HG03103 (cell line): ENCODE results near the gene CFAP100.

ENCODE experiments used
- ATAC-seq: cut with Tn5 transposase; IDR thresholded peaks from one replicate; pipeline ENCODE4 v1.9.1; 2021; ENCODE audit warnings: low read depth; ENCODE audit not compliant: unreplicated experiment

Gene CFAP100

GRCh38 chr3:126399351-126399735 is 4.6 kb downstream of the CFAP100 start:
- ATAC-seq, result no peak

DNA sequence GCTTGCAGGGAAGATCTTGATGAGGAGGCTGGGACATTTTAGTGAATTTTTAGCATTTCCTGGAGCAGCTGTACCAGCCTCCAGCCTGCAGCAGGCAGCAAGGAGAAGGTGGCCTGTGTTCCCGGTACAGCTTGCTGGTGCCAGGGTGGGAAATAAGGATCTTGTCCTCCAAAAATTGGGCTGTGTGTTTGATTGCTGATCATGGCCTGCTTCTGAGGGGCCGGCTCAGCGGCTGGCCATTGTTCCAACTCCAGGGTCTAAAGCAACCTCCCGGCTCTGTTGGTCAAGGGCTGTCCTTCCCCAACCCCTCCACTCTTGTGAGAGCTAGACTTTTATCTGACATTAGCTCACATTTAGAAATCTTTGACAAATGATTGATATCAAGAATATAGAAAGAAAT is 5.0 kb downstream of the CFAP100 start:
- ATAC-seq, result no peak

GRCh38 chr3:126401611-126402160 is 7.0 kb downstream of the CFAP100 start:
- ATAC-seq, result no peak

GRCh38 chr3:126402178-126402577 is 7.5 kb downstream of the CFAP100 start:
- no peak for ATAC-seq

DNA sequence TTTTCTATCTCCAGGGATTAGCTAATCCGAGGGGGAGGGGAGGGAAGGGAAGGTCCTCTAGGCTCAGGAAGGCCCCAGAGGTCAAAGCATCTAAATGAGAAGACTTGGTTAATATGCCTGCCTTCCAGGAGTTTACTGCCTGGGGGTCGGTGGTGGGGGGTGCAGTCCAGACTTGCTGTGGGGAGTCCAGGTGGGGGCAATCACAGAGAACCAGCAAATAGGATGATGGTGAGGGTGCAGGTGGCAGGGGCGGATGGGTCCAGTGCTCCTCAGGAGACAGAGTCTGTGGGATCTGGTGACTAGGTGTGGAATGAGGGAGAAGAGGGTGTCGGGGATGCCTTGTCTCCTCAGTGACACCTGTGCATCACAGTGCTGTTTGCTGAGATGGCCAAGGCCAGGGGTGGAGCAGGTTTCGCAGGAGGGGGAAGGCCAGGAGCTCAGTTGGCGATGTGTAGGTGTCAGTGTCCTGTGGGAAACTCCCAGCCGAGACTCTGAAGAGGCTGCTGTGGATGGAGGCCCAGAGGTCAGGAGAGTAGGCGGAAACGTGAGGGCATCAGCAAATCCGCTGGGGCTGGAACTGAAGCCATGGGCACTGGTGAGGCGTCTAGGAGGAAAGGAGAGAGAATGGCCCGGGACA is 8.1 kb downstream of the CFAP100 start:
- ATAC-seq, result no peak

GRCh38 chr3:126406389-126407296 is 11.9 kb downstream of the CFAP100 start:
- ATAC-seq, result no peak

DNA sequence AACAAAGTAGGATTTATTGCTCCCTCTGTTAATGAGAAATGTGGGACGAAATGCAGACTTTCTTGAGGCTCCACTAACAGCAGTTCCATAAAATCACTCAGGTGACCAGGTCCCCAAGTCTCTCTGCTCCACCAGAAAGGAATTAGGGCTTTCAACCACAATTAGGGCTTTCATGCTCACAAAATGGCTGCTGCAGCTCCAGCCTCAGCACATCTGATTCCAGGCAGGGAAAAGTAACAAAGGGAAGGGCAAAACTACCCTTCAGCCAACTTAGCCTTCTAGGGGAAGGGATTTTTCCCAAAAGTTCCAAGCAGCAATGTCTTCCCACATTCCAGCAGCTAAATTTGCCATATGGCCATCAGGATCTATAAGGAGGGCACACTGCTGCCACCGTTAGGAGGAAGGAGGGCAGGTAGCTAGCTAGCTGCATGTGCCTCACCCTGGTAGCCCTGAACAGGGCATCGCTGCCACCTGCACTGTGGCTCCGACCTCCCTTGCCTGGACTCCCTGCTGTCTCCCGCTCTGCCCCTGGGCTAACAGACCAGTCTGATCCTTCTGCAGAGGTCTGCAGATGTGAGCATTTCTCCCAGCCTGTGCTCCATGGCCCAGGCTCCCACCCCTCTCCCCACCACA is 12.8 kb downstream of the CFAP100 start:
- ATAC-seq, result no peak

DNA sequence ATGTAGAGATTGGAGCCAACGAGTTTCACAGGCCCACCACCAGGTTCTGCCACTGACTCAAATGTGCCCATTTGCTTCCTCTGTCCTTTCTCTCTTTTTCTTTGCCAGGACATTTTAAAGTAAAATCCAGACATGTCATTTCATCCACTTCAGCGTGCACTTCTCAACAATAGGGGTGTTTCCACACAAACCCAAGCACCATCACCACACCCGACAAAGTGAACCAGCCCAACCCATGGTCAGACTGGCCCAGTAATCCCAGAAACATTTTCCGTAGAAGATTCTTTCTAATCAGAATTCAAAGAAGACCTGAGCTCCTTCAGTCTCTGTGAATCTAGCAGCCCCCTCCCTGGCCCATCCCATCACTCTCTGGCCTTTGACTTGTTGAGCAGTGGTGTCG is 13.4 kb downstream of the CFAP100 start:
- no peak for ATAC-seq

- ATAC-seq, result no peak
Observed at GRCh38 chr3:126412841-126413692, 18.4 kb downstream of the CFAP100 start.

DNA sequence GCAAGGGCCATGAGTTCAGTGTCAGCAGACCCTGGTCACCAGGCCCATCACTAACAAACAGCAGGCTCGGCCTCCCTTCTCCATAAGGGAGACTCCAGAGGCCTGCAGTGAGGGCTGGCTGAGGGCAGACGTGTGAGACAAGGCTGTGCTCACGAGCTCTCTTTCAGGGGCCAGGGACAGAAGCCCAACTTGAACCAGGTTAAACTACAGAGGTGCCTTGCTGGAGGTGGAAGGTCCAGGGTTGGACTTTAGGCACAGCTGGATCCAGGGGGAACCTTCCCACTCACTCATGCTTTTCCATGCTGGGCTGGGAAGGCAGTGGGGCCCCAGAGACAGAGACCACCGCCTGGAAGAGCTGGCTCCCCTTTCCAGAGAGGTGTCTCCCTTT is 19.0 kb downstream of the CFAP100 start:
- no peak for ATAC-seq

- ATAC-seq, result no peak
Observed at GRCh38 chr3:126414406-126414805, 19.7 kb downstream of the CFAP100 start.

- no peak for ATAC-seq
Observed at GRCh38 chr3:126414961-126415660, 20.4 kb downstream of the CFAP100 start.

GRCh38 chr3:126415661-126416591 is 21.2 kb downstream of the CFAP100 start:
- no peak for ATAC-seq

DNA sequence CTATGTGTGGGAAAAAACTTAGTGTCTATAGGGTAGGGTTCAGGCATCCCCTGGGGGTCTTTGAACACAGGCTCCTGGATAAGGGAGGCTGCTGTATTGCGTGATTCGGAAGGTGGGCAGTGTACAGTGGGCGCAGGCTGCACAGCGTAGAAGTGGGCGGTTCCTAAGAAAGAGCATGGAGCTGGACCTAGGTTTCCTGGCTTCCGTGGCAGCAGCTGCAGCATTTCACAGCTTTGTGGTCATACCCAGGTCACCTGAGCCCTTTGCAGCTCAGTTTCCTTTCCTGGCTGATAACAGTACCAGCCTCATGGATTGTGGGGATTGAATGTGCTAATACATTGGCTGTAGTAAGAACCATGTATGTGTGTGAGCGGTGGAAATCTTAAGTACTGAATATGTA is 22.2 kb downstream of the CFAP100 start:
- ATAC-seq, result no peak

GRCh38 chr3:126417515-126417914 is 22.8 kb downstream of the CFAP100 start:
- ATAC-seq, result no peak

- no peak for ATAC-seq
Observed at GRCh38 chr3:126417981-126418530, 23.3 kb downstream of the CFAP100 start.

- ATAC-seq, result no peak
Observed at GRCh38 chr3:126418661-126419131, 24.0 kb downstream of the CFAP100 start.

DNA sequence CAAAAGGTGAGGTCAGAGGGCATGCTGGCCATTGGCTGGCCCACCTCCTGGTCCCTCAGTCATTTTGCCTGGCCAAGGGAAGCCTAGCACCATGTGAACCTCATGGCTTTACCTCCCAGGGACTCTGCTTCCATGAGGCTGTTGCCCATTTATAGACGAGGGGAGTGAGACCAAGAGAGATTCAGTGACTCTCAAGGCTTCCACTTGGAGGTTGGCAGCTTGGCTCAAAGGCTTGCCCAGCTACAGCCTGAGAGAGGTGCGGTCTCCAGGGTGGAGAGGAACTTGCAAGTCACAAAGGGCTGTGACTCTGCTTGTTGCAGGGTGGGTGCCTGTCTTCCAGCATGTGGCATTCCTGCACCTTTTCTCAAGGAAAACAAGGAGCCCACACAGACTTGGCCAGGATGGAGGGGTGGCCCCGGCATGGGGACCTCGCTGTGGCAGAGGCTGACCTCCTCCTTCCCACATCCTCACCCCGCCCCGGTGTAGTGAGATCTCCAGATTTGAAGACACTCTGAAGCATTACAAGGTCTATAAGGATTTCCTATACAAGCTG is 24.5 kb downstream of the CFAP100 start:
- no peak for ATAC-seq
